AG09309 (cell line): ENCODE results near the gene DISC1.

Experiments
- DNase-seq: peaks from one replicate; pipeline ENCODE4 v3.0.0-alpha.2; 2010; ENCODE audit warnings: low read depth
- H3K4me3 ChIP-seq: 2 replicates; pipeline ENCODE4 v1.5.1; 2011; ENCODE audit warnings: mild to moderate bottlenecking, low read depth, low read length, moderate library complexity; ENCODE audit not compliant: control insufficient read depth
- CTCF ChIP-seq: IDR thresholded peaks from 2 replicates; pipeline ENCODE4 v1.5.1; 2011; ENCODE audit warnings: mild to moderate bottlenecking, low read depth, low read length, inconsistent platforms; ENCODE audit not compliant: insufficient read depth, control insufficient read depth; ENCODE audit errors: missing control alignments

The DISC1 gene

GRCh38 chr1:231796141-231796540, 169.6 kb downstream of the DISC1 start:
- TF ChIP-seq CTCF: no peak
- H3K4me3 ChIP-seq: no peak overlapping the region
- DNase-seq: no peak

GRCh38 chr1:231799363-231799986, 172.9 kb downstream of the DISC1 start:
- TF ChIP-seq CTCF: no peak
- no peak for DNase-seq
- H3K4me3 ChIP-seq: no peak overlapping the region

GRCh38 chr1:231800108-231800507, 173.5 kb downstream of the DISC1 start:
- no peak for DNase-seq
- TF ChIP-seq CTCF: no peak
- no peak overlapping the region for H3K4me3 ChIP-seq

- no peak for TF ChIP-seq CTCF
- no peak for DNase-seq
- no peak overlapping the region for H3K4me3 ChIP-seq
Measured at GRCh38 chr1:231801042-231801585, 174.5 kb downstream of the DISC1 start.

- DNase-seq: peak; percentile 53
- H3K4me3 ChIP-seq: no peak overlapping the region
- TF ChIP-seq CTCF: no peak
Measured at GRCh38 chr1:231803353-231803752, 176.8 kb downstream of the DISC1 start.

GRCh38 chr1:231806623-231807495, 180.3 kb downstream of the DISC1 start:
- no peak for DNase-seq
- peak; percentile 20 for TF ChIP-seq CTCF
- no peak overlapping the region for H3K4me3 ChIP-seq
